Measurements from ENCODE around the gene TNFRSF8.

TNFRSF8 gene

GRCh38 chr1:12188115-12188514 is 125.0 kb downstream of the TNFRSF8 start:
- DNase-seq (ENCODE audit: low spot score): no peak

- no peak for DNase-seq (ENCODE audit: low spot score)
These were observed 125.7 kb downstream of the TNFRSF8 start for GRCh38 chr1:12188657-12189327.

- no peak for DNase-seq (ENCODE audit: low spot score)
These were observed 126.2 kb downstream of the TNFRSF8 start for GRCh38 chr1:12189328-12189682.

- DNase-seq (ENCODE audit: low spot score): no peak
These were observed 128.3 kb downstream of the TNFRSF8 start for GRCh38 chr1:12191242-12192032.

Small RNA genes within 50 kb of the gene (small RNA-seq; reads per million reads assigned to genes)
- gene AL096840.1 (0 reads per million in 2 experiments), gene MIR4632 (0 reads per million in 2 experiments), gene MIR6729 (0 reads per million in 2 experiments), gene RF00019 (0 reads per million in 2 experiments), gene RN7SL649P (0 reads per million in 2 experiments), gene RNU6-777P (0 reads per million in 2 experiments), gene RPL23AP89 (0 reads per million in 2 experiments)

Measured in SK-N-DZ (cell line).